ENCODE measurements around the gene MDM2.
"Not testable (repeated sequence)": the region's sequence is repeated elsewhere in the genome, so short reads cannot be mapped to it uniquely, and the experiment has no call there.

MDM2 gene

DNA sequence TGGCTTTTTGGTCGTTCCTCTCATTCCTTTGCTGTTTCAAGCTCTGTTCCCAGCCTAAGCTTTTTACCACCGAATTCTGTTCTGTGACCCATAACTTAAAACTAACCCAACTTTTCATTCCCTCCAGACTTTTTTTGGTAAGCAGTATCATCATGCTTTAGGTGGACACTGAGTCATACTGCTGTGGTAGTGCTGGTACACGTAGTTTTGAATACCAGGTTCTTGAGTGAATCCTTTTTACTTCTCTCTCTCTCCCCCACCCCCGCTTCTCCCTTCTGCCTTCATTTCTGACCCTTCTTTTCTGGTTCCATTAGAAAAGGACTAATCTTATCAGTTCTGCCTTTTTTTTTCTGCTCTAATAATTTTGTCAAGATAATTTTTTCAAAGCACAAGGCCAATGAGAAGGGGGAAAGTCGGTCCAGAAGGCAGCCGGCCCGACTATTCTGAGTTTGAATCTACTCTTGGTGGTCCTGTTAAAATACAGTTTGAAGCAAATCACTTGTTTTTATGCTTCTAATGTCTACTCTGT is 2.3 kb upstream of the MDM2 start:
- no peak for TF ChIP-seq EZH2 (optimal IDR thresholded peaks at IDR 0.05; ENCODE audit: low read depth, low read length)
- no peak for TF ChIP-seq EZH2phosphoT487 (IDR thresholded peaks at IDR 0.05; ENCODE audit: low read length)
- TF ChIP-seq, protein P1, sequence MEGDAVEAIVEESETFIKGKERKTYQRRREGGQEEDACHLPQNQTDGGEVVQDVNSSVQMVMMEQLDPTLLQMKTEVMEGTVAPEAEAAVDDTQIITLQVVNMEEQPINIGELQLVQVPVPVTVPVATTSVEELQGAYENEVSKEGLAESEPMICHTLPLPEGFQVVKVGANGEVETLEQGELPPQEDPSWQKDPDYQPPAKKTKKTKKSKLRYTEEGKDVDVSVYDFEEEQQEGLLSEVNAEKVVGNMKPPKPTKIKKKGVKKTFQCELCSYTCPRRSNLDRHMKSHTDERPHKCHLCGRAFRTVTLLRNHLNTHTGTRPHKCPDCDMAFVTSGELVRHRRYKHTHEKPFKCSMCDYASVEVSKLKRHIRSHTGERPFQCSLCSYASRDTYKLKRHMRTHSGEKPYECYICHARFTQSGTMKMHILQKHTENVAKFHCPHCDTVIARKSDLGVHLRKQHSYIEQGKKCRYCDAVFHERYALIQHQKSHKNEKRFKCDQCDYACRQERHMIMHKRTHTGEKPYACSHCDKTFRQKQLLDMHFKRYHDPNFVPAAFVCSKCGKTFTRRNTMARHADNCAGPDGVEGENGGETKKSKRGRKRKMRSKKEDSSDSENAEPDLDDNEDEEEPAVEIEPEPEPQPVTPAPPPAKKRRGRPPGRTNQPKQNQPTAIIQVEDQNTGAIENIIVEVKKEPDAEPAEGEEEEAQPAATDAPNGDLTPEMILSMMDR (IDR thresholded peaks at IDR 0.05; ENCODE audit: low read length): no peak
- no peak overlapping the region for H3K9ac ChIP-seq (ENCODE audit: low read length)

DNA sequence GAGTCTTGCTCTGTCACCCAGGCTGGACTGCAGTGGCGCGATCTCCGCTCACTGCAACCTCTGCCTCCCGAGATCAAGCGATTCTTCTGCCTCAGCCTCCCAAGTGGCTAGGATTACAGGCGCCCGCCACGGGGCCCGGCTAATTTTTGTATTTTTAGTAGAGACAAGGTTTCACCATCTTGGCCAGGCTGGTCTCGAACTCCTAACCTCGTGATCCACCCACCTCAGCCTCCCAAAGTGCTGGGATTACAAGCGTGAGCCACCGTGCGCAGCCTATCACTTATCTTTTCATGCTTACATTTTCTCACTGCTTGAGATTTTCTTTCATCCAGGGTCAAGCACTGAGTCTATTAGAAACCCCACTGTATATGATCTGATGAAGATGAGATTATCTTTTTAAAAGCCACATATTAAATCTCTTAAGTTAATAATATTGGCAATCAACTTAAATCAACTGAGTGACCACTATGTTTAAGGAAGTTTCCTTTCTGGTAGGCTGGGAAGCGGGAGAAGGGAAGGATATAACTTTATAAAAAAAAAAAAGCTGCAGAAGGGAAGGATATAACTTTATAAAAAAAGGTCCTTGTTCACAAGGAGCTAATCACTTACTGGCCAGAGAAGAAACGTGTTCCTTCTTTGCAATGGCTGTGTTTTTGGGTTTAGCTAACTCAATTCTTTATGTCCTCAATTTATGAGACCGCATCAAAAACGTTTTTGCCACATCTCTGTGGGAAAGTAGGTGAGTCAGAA is 1.3 kb upstream of the MDM2 start:
- no peaks in the 10 kb centered on the region; the same call in 1 of the 2 replicates for H4K20me1 ChIP-seq (ENCODE audit: insufficient read depth, low read length)
- TF ChIP-seq EZH2 (optimal IDR thresholded peaks at IDR 0.05; ENCODE audit: low read depth, low read length) (no peak), EZH2phosphoT487 (IDR thresholded peaks at IDR 0.05; ENCODE audit: low read length) (no peak)
- TF ChIP-seq, protein P1 (IDR thresholded peaks at IDR 0.05; ENCODE audit: low read length): no peak
- H3F3A ChIP-seq (ENCODE audit: insufficient read depth, low read length): peaks cover 55% of the 10 kb centered on the region
- no peak for DNase-seq
- H3K27ac ChIP-seq (ENCODE audit: low read length): peak overlapping the region; percentile 99
- peak overlapping the region; percentile 86 for H3K4me2 ChIP-seq (ENCODE audit: low read depth, low read length)
- H3K9me2 ChIP-seq (replicated peaks; ENCODE audit: insufficient read depth, low read length): no peaks in the 10 kb centered on the region
- H3K4me3 ChIP-seq (ENCODE audit: low read length): peak overlapping the region; percentile 91
- H3K9me3 ChIP-seq (replicated peaks; ENCODE audit: insufficient read depth, low read length): no peaks in the 10 kb centered on the region
- peak overlapping the region; percentile 100 for H3K9ac ChIP-seq (ENCODE audit: low read length)
- H3K79me2 ChIP-seq (ENCODE audit: low read length): peaks cover 28% of the 10 kb centered on the region
- H3K27me3 ChIP-seq (replicated peaks; ENCODE audit: insufficient read depth, low read length): no peaks in the 10 kb centered on the region
- peak overlapping the region; percentile 23; the same call in 1 of the 2 replicates for H2AFZ ChIP-seq (ENCODE audit: low read length)
- peaks cover 6% of the 10 kb centered on the region; the same call in 1 of the 2 replicates for H3K36me3 ChIP-seq (replicated peaks; ENCODE audit: insufficient read depth, low read length)
- peaks cover 14% of the 10 kb centered on the region; the same call in 1 of the 2 replicates for H3K4me1 ChIP-seq (ENCODE audit: low read length)

More for the DNA sequence above, 2.3 kb upstream of the MDM2 start:
- no peaks in the 10 kb centered on the region for H3K27me3 ChIP-seq (replicated peaks; ENCODE audit: insufficient read depth, low read length)
- H3K4me2 ChIP-seq (ENCODE audit: low read depth, low read length): no peak overlapping the region
- H3K27ac ChIP-seq (ENCODE audit: low read length): no peak overlapping the region
- DNase-seq: no peak
- H3K9me2 ChIP-seq (replicated peaks; ENCODE audit: insufficient read depth, low read length): no peaks in the 10 kb centered on the region
- H4K20me1 ChIP-seq (ENCODE audit: insufficient read depth, low read length): no peaks in the 10 kb centered on the region
- peaks cover 14% of the 10 kb centered on the region; the same call in 1 of the 2 replicates for H3K4me1 ChIP-seq (ENCODE audit: low read length)
- peaks cover 18% of the 10 kb centered on the region for H3K79me2 ChIP-seq (ENCODE audit: low read length)
- H3F3A ChIP-seq (ENCODE audit: insufficient read depth, low read length): peaks cover 48% of the 10 kb centered on the region
- H3K36me3 ChIP-seq (replicated peaks; ENCODE audit: insufficient read depth, low read length): peaks cover 6% of the 10 kb centered on the region; the same call in 1 of the 2 replicates
- no peak overlapping the region for H2AFZ ChIP-seq (ENCODE audit: low read length)
- no peaks in the 10 kb centered on the region for H3K9me3 ChIP-seq (replicated peaks; ENCODE audit: insufficient read depth, low read length)
- H3K4me3 ChIP-seq (ENCODE audit: low read length): no peak overlapping the region

DNA sequence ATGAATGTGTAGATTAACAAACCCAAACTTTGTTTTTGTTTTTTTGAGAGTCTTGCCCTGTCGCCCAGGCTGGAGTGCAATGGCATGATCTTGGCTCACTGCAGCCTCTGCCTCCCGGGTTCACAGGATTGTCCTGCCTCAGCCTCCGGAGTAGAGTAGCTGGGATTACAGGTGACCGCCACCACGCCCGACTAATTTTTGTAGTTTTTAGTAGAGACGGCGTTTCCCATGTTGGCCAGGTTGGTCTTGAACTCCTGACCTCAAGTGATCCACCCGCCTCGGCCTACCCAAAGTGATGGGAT is 752 bp upstream of the MDM2 start:
- peaks cover 55% of the 10 kb centered on the region for H3F3A ChIP-seq (ENCODE audit: insufficient read depth, low read length)
- peak overlapping the region; percentile 99 for H3K27ac ChIP-seq (ENCODE audit: low read length)
- peak overlapping the region; percentile 100 for H3K9ac ChIP-seq (ENCODE audit: low read length)
- H3K9me2 ChIP-seq (replicated peaks; ENCODE audit: insufficient read depth, low read length); H3K9me3 ChIP-seq (replicated peaks; ENCODE audit: insufficient read depth, low read length); H3K27me3 ChIP-seq (replicated peaks; ENCODE audit: insufficient read depth, low read length); H3K4me1 ChIP-seq (ENCODE audit: low read length); H3K36me3 ChIP-seq (replicated peaks; ENCODE audit: insufficient read depth, low read length); H4K20me1 ChIP-seq (ENCODE audit: insufficient read depth, low read length); DNase-seq: not testable (repeated sequence)
- H3K4me3 ChIP-seq (ENCODE audit: low read length): peak overlapping the region; percentile 91
- peak overlapping the region; percentile 86; the same call in 1 of the 2 replicates for H3K4me2 ChIP-seq (ENCODE audit: low read depth, low read length)
- H2AFZ ChIP-seq (ENCODE audit: low read length): peak overlapping the region; percentile 23; the same call in 1 of the 2 replicates
- H3K79me2 ChIP-seq (ENCODE audit: low read length): peaks cover 34% of the 10 kb centered on the region
